ENCODE measurements around the gene WDR77. TPM values are rescaled to one million over a fixed set of nuclear protein-coding genes. Genes with fewer than 3 reads are reported as not detected.

The WDR77 gene
- total and polyA plus RNA-seq, 2 of the 4 experiments (the other 2 are of a cell fraction), result 80.8 to 87.0 TPM

DNA sequence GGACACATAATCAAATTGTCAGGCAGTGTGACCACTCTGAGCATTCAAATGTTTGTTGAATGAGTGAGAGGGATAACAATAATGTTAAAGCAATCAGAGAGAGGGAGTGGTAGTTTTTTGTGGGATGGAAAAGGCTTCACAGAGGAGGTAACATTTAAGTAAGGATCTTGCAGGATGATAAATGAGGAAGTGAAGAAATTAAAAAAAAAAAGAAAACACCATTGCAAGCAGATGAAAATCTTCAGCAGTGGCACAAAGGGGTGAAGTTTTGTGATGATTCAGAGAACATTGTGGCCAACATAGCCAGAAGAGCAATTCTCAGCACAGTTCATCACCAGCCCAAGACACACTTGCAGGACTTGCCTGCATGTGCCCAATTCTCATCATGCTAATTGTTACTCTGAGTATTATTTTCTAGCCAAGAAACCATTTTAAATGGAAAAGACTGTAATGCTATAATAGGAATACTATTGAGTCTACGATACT is 56.6 kb downstream of the WDR77 start:
- Histone ChIP-seq H3K56ac (ENCODE audit: extremely low read depth, insufficient read depth, low read length) (no peak overlapping the region), H3K4me3 (ENCODE audit: insufficient read depth, low read depth, low read length) (no peak overlapping the region), H3K27me3 (ENCODE audit: control insufficient read depth, insufficient read depth, low read length) (peaks cover 29% of the 10 kb centered on the region), H3K18ac (ENCODE audit: low read depth, low read length) (no peak overlapping the region), H2BK15ac (ENCODE audit: low read depth, low read length) (no peak overlapping the region), H3K14ac (replicated peaks; ENCODE audit: low read depth, low read length) (no peak overlapping the region), H3K79me1 (ENCODE audit: low read depth in 1 of 2, low read length in 2 of 2) (no peaks in the 10 kb centered on the region), H2BK120ac (ENCODE audit: low read depth, low read length) (no peak overlapping the region), H3K27ac (ENCODE audit: insufficient read depth, low read length) (no peak overlapping the region), H3K4ac (ENCODE audit: low read depth, low read length) (no peak overlapping the region), H3K36me3 (ENCODE audit: control insufficient read depth, insufficient read depth, low read length) (no peaks in the 10 kb centered on the region), H4K5ac (ENCODE audit: low read depth, low read length) (no peak overlapping the region), H3K9ac (ENCODE audit: low read depth, low read length) (no peak overlapping the region), H4K91ac (ENCODE audit: insufficient read depth, low read depth, low read length) (no peak overlapping the region), H3K4me1 (ENCODE audit: control insufficient read depth, insufficient read depth, low read length) (no peaks in the 10 kb centered on the region), H2AK5ac (ENCODE audit: low read depth, low read length) (no peak overlapping the region), H2AK9ac (replicated peaks; ENCODE audit: low read depth, low read length, poor library complexity) (no peak overlapping the region), H3K4me2 (ENCODE audit: low read depth, low read length) (no peak overlapping the region), H2AFZ (replicated peaks; ENCODE audit: low read length, poor library complexity) (no peak overlapping the region), H3K23ac (ENCODE audit: low read depth, low read length) (no peak overlapping the region), H4K20me1 (ENCODE audit: insufficient read depth, low read length) (no peaks in the 10 kb centered on the region), H3K9me3 (ENCODE audit: control insufficient read depth, insufficient read depth, low read length) (no peaks in the 10 kb centered on the region), H2BK5ac (ENCODE audit: low read depth, low read length, poor library complexity, severe bottlenecking) (no peak overlapping the region), H2BK20ac (ENCODE audit: low read depth, low read length) (no peak overlapping the region), H4K8ac (ENCODE audit: low read depth in 2 of 2, low read length in 2 of 2) (no peak overlapping the region), H3K9me1 (ENCODE audit: insufficient read depth, low read length) (no peaks in the 10 kb centered on the region)
- intact Hi-C loops (cut with micrococcal nuclease), result no loop called here
- dilution Hi-C loops (cut with HindIII; ENCODE audit: low sequenced_read_pairs, unreplicated experiment), result no loop called here
- no CpG with 5 or more reads among the region's 1 CpG for WGBS, 2 experiments (ENCODE audit: extremely low coverage in 2 of 2, insufficient read length in 1 of 2)
- ChIA-PET POLR2A (ENCODE audit: unreplicated experiment) (no interaction called here), CTCF (no interaction called here)
- in situ Hi-C loops (cut with MboI; ENCODE audit: low sequenced_read_pairs), result loop anchor here (5.0 kb wide), 1 partner anchor 170 kb away; no protein-coding TSS in a partner anchor
- no peak for DNase-seq
- no TSS peak for BruUV-seq (replicated peaks)
- TF ChIP-seq, protein P1, sequence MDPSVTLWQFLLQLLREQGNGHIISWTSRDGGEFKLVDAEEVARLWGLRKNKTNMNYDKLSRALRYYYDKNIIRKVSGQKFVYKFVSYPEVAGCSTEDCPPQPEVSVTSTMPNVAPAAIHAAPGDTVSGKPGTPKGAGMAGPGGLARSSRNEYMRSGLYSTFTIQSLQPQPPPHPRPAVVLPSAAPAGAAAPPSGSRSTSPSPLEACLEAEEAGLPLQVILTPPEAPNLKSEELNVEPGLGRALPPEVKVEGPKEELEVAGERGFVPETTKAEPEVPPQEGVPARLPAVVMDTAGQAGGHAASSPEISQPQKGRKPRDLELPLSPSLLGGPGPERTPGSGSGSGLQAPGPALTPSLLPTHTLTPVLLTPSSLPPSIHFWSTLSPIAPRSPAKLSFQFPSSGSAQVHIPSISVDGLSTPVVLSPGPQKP (IDR thresholded peaks at IDR 0.05; ENCODE audit: borderline replicate concordance, low read depth, low read length), result no peak
- no peak for ATAC-seq (ENCODE audit: low read depth)

Measured in IMR-90 (cell line).